Activated CD4-positive, alpha-beta T cell treated with anti-CD3 and anti-CD28 coated beads, Interleukin-10, Interleukin-2, amounts not matched to agents 100 ng/mL and 50 ng/mL, durations not matched to agents 16 hours and 8 hours (primary cell): ENCODE measurements around the gene SCRG1.
A peak's percentile ranks its signal among the peaks of the same experiment; 100 is the strongest.

Experiments used
- DNase-seq: peaks from one replicate; pipeline ENCODE4 v3.0.0-alpha.2; 2020

SCRG1 gene

GRCh38 chr4:173410079-173410478, 11.2 kb upstream of the SCRG1 start:
- no peak for DNase-seq

- DNase-seq = peak; percentile 3
These were observed 7.1 kb upstream of the SCRG1 start for GRCh38 chr4:173405840-173406606.

- DNase-seq = no peak
These were observed 5.5 kb upstream of the SCRG1 start for GRCh38 chr4:173404296-173404865.

GRCh38 chr4:173403051-173403450, 4.1 kb upstream of the SCRG1 start:
- DNase-seq = no peak

- no peak for DNase-seq
These were observed 2.1 kb upstream of the SCRG1 start for GRCh38 chr4:173401063-173401462.

GRCh38 chr4:173398220-173398619, 696 bp downstream of the SCRG1 start:
- DNase-seq = no peak

- no peak for DNase-seq
These were observed 1.3 kb downstream of the SCRG1 start for GRCh38 chr4:173397604-173398003.

GRCh38 chr4:173391701-173392100, 7.2 kb downstream of the SCRG1 start:
- no peak for DNase-seq

- no peak for DNase-seq
These were observed 12.2 kb downstream of the SCRG1 start for GRCh38 chr4:173386751-173387150.

GRCh38 chr4:173382349-173382748, 16.6 kb downstream of the SCRG1 start:
- no peak for DNase-seq

- DNase-seq = no peak
These were observed 17.3 kb downstream of the SCRG1 start for GRCh38 chr4:173381610-173382009.

- no peak for DNase-seq
These were observed 17.9 kb downstream of the SCRG1 start for GRCh38 chr4:173380987-173381386.

- no peak for DNase-seq
These were observed 19.0 kb downstream of the SCRG1 start for GRCh38 chr4:173379929-173380328.

- no peak for DNase-seq
These were observed 24.3 kb downstream of the SCRG1 start for GRCh38 chr4:173374588-173374987.

GRCh38 chr4:173371292-173372192, 27.4 kb downstream of the SCRG1 start:
- DNase-seq = peak; percentile 56

- DNase-seq = peak; percentile 98
These were observed 28.2 kb downstream of the SCRG1 start, which contains the start of gene SAP30 for GRCh38 chr4:173370477-173371291. Gene SAP30 (plus strand): TSS chr4:173370954. CDS start chr4:173371183, 229 bp downstream.

- DNase-seq = peak; percentile 53
These were observed 28.8 kb downstream of the SCRG1 start for GRCh38 chr4:173370130-173370476.

GRCh38 chr4:173367946-173368345, 31.0 kb downstream of the SCRG1 start:
- DNase-seq = peak; percentile 35

- peak; percentile 72 for DNase-seq
These were observed 31.6 kb downstream of the SCRG1 start for GRCh38 chr4:173367285-173367684.

- no peak for DNase-seq
These were observed 33.4 kb downstream of the SCRG1 start for GRCh38 chr4:173365359-173365996.

GRCh38 chr4:173362666-173363065, 36.2 kb downstream of the SCRG1 start:
- DNase-seq = no peak

- DNase-seq = no peak
These were observed 38.2 kb downstream of the SCRG1 start for GRCh38 chr4:173360587-173361221.
